H1 (cell line): Measurements from ENCODE around the gene GTF3C2. TPM values are rescaled to one million over a fixed set of nuclear protein-coding genes. Genes with fewer than 3 reads are reported as not detected.

Source experiments
- CTCF ChIA-PET: fragments of 300-600 bp; sonication (Branson Sonifier 250); formaldehyde crosslinking; loops from one replicate; lab custom pipeline; 2021; ENCODE audit not compliant: partially characterized antibody; lab: Charles Lee
- POLR2A ChIA-PET: fragments of 300-600 bp; sonication (Branson Sonifier 250); formaldehyde crosslinking; loops from one replicate; lab custom pipeline; 2021; ENCODE audit warnings: inconsistent platforms; ENCODE audit not compliant: partially characterized antibody; lab: Charles Lee
- DNase-seq, 2 experiments: peaks; one replicate each; pipeline versions ENCODE4 v3.0.0 to v3.0.0-alpha.2; 2010 to 2022; ENCODE audit warnings: low spot score in 2 of 2, low read depth in 1 of 2, mixed read lengths in 1 of 2
- FAIRE-seq: peaks from 2 replicates; lab custom pipeline; 2011; peaks lifted over from hg19 to GRCh38; lab: Jason Lieb, UNC
- H2AFZ ChIP-seq: 2 replicates; pipeline ENCODE4 v1.8.1; 2012; ENCODE audit warnings: low read length, inconsistent platforms
- H2AK5ac ChIP-seq: 2 replicates; pipeline ENCODE4 v1.6.1; 2013; ENCODE audit warnings: low read depth, low read length
- H2BK120ac ChIP-seq: replicated peaks from 2 replicates; pipeline ENCODE3; 2013; ENCODE audit warnings: low read depth, low read length, inconsistent platforms
- H2BK12ac ChIP-seq: 2 replicates; pipeline ENCODE4 v1.6.1; 2013; ENCODE audit warnings: low read depth, low read length
- H2BK15ac ChIP-seq: 2 replicates; pipeline ENCODE4 v1.6.1; 2013; ENCODE audit warnings: low read length
- H2BK20ac ChIP-seq: 2 replicates; pipeline ENCODE4 v1.6.1; 2013; ENCODE audit warnings: low read length
- H2BK5ac ChIP-seq: 2 replicates; pipeline ENCODE4 v1.6.1; 2013; ENCODE audit warnings: low read depth, low read length
- H3K14ac ChIP-seq: 2 replicates; pipeline ENCODE4 v1.6.1; 2013; ENCODE audit warnings: inconsistent platforms; ENCODE audit not compliant: insufficient read length
- H3K18ac ChIP-seq: 2 replicates; pipeline ENCODE4 v1.6.1; 2013; ENCODE audit warnings: low read length; ENCODE audit errors: extremely low read depth
- H3K23ac ChIP-seq: 2 replicates; pipeline ENCODE4 v1.6.1; 2013; ENCODE audit warnings: inconsistent platforms; ENCODE audit not compliant: insufficient read length
- H3K23me2 ChIP-seq: 2 replicates; pipeline ENCODE4 v1.6.1; 2013; ENCODE audit warnings: low read depth, low read length
- H3K27ac ChIP-seq: 2 replicates; pipeline ENCODE4 v1.6.1; 2011; ENCODE audit warnings: low read depth, low read length, inconsistent platforms
- H3K27me3 ChIP-seq, 4 experiments: replicated peaks in 1 of 4; 1 replicate in 1 of 4; 2 replicates in 3 of 4; pipeline versions ENCODE4 v1.6.1 to v1.8.1; 2011 to 2013; ENCODE audit warnings: low read length in 3 of 4, mild to moderate bottlenecking in 3 of 4, inconsistent platforms in 2 of 4, mixed read lengths in 2 of 4, moderate library complexity in 1 of 4; ENCODE audit not compliant: control insufficient read depth in 3 of 4, insufficient read depth in 3 of 4; ENCODE audit errors: extremely low read depth in 1 of 4
- H3K36me3 ChIP-seq, 4 experiments: 2 replicates each; pipeline versions ENCODE4 v1.6.1 to v1.8.1; 2011 to 2013; ENCODE audit warnings: mild to moderate bottlenecking in 4 of 4, low read length in 3 of 4, moderate library complexity in 2 of 4, control low read depth in 1 of 4, inconsistent platforms in 1 of 4; ENCODE audit not compliant: insufficient read depth in 4 of 4, control insufficient read depth in 2 of 4
- H3K4ac ChIP-seq: replicated peaks from 2 replicates; pipeline ENCODE3; 2013; ENCODE audit warnings: low read length, low read depth, mixed read lengths, inconsistent platforms; ENCODE audit not compliant: insufficient read length
- H3K4me1 ChIP-seq, 4 experiments: replicated peaks in 1 of 4; 1 replicate in 1 of 4; 2 replicates in 3 of 4; pipeline versions ENCODE4 v1.6.1 to v1.8.1; 2011 to 2013; ENCODE audit warnings: low read length in 3 of 4, inconsistent platforms in 2 of 4, mixed read lengths in 1 of 4; ENCODE audit not compliant: insufficient read depth in 4 of 4, control insufficient read depth in 3 of 4
- H3K4me2 ChIP-seq, 2 experiments: 2 replicates each; pipeline versions ENCODE4 v1.6.1 to v1.8.1; 2011 to 2013; ENCODE audit warnings: low read depth in 2 of 2, low read length in 2 of 2, control low read depth in 1 of 2, inconsistent platforms in 1 of 2, mild to moderate bottlenecking in 1 of 2; ENCODE audit not compliant: insufficient read depth in 1 of 2
- H3K4me3 ChIP-seq, 4 experiments: fragments of 200-600, 300-600 bp in 1 of 4; sonication (generic), shearing (Covaris generic), sonication (Bioruptor Twin) in 1 of 4; 2 replicates each; pipeline versions ENCODE4 v1.5.1 to v1.8.1; 2011 to 2016; ENCODE audit warnings: low read length in 4 of 4, low read depth in 3 of 4, control low read depth in 2 of 4, inconsistent platforms in 2 of 4, mild to moderate bottlenecking in 2 of 4, mixed read lengths in 1 of 4, moderate library complexity in 1 of 4; ENCODE audit not compliant: insufficient read depth in 2 of 4; ENCODE audit errors: extremely low read depth in 1 of 4
- H3K56ac ChIP-seq: replicated peaks from 2 replicates; pipeline ENCODE3; 2013; ENCODE audit warnings: low read depth, mild to moderate bottlenecking, mixed read lengths, low read length, inconsistent platforms; ENCODE audit not compliant: insufficient read length
- H3K79me1 ChIP-seq: 2 replicates; pipeline ENCODE4 v1.6.1; 2013; ENCODE audit warnings: low read depth, low read length, control low read depth
- H3K79me2 ChIP-seq, 2 experiments: 2 replicates each; pipeline versions ENCODE4 v1.6.1 to v1.8.1; 2012 to 2013; ENCODE audit warnings: low read length in 2 of 2, mild to moderate bottlenecking in 2 of 2, inconsistent platforms in 1 of 2; ENCODE audit not compliant: insufficient read depth in 2 of 2, control insufficient read depth in 1 of 2
- H3K9ac ChIP-seq, 4 experiments: replicated peaks in 1 of 4; 1 replicate in 1 of 4; 2 replicates in 3 of 4; pipeline versions ENCODE4 v1.6.1 to v1.8.1; 2011 to 2013; ENCODE audit warnings: low read depth in 3 of 4, low read length in 3 of 4, control low read depth in 2 of 4, mild to moderate bottlenecking in 2 of 4, moderate library complexity in 2 of 4, inconsistent platforms in 1 of 4; ENCODE audit errors: extremely low read depth in 1 of 4
- H3K9me3 ChIP-seq, 2 experiments: 2 replicates each; pipeline versions ENCODE4 v1.6.1 to v1.8.1; 2012 to 2013; ENCODE audit warnings: mild to moderate bottlenecking in 2 of 2, moderate library complexity in 2 of 2, control low read depth in 1 of 2, inconsistent platforms in 1 of 2, low read depth in 1 of 2, low read length in 1 of 2, mixed read lengths in 1 of 2; ENCODE audit not compliant: insufficient read depth in 2 of 2
- H4K20me1 ChIP-seq, 2 experiments: replicated peaks in 1 of 2; 2 replicates each; pipeline versions ENCODE3 to v1.8.1; 2011 to 2013; ENCODE audit warnings: inconsistent platforms in 2 of 2, low read length in 2 of 2, mild to moderate bottlenecking in 1 of 2; ENCODE audit not compliant: insufficient read depth in 2 of 2, control insufficient read depth in 1 of 2
- H4K5ac ChIP-seq: 2 replicates; pipeline ENCODE4 v1.6.1; 2013; ENCODE audit warnings: low read length, low read depth, mixed read lengths, inconsistent platforms; ENCODE audit not compliant: insufficient read length
- H4K8ac ChIP-seq: 2 replicates; pipeline ENCODE4 v1.8.0; 2013; ENCODE audit warnings: mild to moderate bottlenecking, moderate library complexity, low read length, inconsistent platforms; ENCODE audit not compliant: insufficient read depth; ENCODE audit errors: extremely low read depth
- H4K91ac ChIP-seq: replicated peaks from 2 replicates; pipeline ENCODE3; 2013; ENCODE audit warnings: low read length, mixed read lengths, inconsistent platforms; ENCODE audit not compliant: insufficient read length
- FOSL1 ChIP-seq: IDR thresholded peaks from 2 replicates; pipeline ENCODE4 v1.6.1; 2011; ENCODE audit warnings: mild to moderate bottlenecking, low read depth, low read length, moderate library complexity; ENCODE audit not compliant: insufficient read depth
- SP1 ChIP-seq: IDR thresholded peaks from 2 replicates; pipeline ENCODE4 v1.6.1; 2011; ENCODE audit warnings: low read depth, low read length
- WGBS, 2 experiments: shearing (Covaris generic) in 1 of 2; methylation state at CpG; one replicate each; pipeline versions ENCODE4 v1.1.6 to v1.1.7; 2013 to 2015; ENCODE audit warnings: low lambda C conversion rate in 2 of 2, mixed read lengths in 2 of 2, inconsistent platforms in 1 of 2, low coverage in 1 of 2, missing lambda C conversion rate in 1 of 2; ENCODE audit not compliant: insufficient replicate concordance in 2 of 2, insufficient coverage in 1 of 2, insufficient read length in 1 of 2; ENCODE audit errors: extremely low coverage in 1 of 2, missing lambda C conversion rate in 1 of 2; 5-methylcytosine and 5-hydroxymethylcytosine counted together
- polyA plus RNA-seq, 7 experiments: library from polyadenylated mRNA; depleted of rRNA in 3 of 7; stranded (reverse) in 5 of 7; unstranded in 2 of 7; fragments of >200 nt in 5 of 7; fragments of 200-250 nt in 2 of 7; gene quantifications; 1 replicate in 5 of 7; 2 replicates in 1 of 7; 4 replicates in 1 of 7; pipeline versions ENCODE4 v1.2.1 to v1.2.3, GENCODE V29; 2011 to 2013; ENCODE audit warnings: missing spikeins in 2 of 7, mixed read lengths in 2 of 7
- total RNA-seq: library from RNA; stranded (reverse); fragmentation: NEBNext Ultra II Directional; extraction: Animal tissue kit (Norgen Biotek cat#: 25700); gene quantifications from 2 replicates; pipeline ENCODE4 v1.2.1, GENCODE V29; 2021

GTF3C2 gene
- total and polyA plus RNA-seq, 2 of the 8 experiments (the other 6 are each of a cell fraction or from before 2014, with no cell fraction given), result 118 to 127 TPM

GRCh38 chr2:27381577-27382181, 25.1 kb upstream of the GTF3C2 start:
- Histone ChIP-seq H3K23ac (no peak overlapping the region), H3K4ac (no peak overlapping the region), H3K56ac (no peak overlapping the region), H2BK15ac (no peak overlapping the region), H3K79me1 (peaks cover 11% of the 10 kb centered on the region), H2BK120ac (no peak overlapping the region), H3K27me3 (no peaks in the 10 kb centered on the region), H3K4me3 (no peak overlapping the region), H3K79me2 (peaks cover 0 to 12% of the 10 kb centered on the region in 2 experiments; a peak in 2 of 4 replicates), H2BK5ac (peak overlapping the region; percentile 99), H3K4me1 (peaks cover 0 to 8% (median 2%) of the 10 kb centered on the region in 4 experiments; a peak in 5 of 7 replicates), H2BK12ac (peak overlapping the region; percentile 77), H3K4me2 (peak overlapping the region; percentile 88 to 96; a peak in 3 of 4 replicates), H2AK5ac (no peak overlapping the region; the same call in 1 of the 2 replicates), H3K9me3 (no peaks in the 10 kb centered on the region), H3K27ac (peak overlapping the region; percentile 93), H3K23me2 (peaks cover 7% of the 10 kb centered on the region), H4K5ac (no peak overlapping the region)
- 94% methylated on average over 10 of the region's 10 CpGs; no CpG with 5 or more reads in 1 of the 2 experiments for WGBS, 2 experiments
- POLR2A ChIA-PET, result interaction anchor here (0.5 to 9.5 kb wide), 9 partner anchors 10 to 61 kb away, joined by 3 to 114 read pairs (median 11); partner anchors contain the start of genes EIF2B4, GTF3C2, MPV17 and SNX17
- FAIRE-seq, result no peak
- TF ChIP-seq SP1, result peak; percentile 37; the same call in 1 of the 2 replicates
- no peak for TF ChIP-seq FOSL1
- TF ChIP-seq, all 59 proteins: peak for 1
- H3K36me3 ChIP-seq, result peaks cover 39 to 66% (median 56%) of the 10 kb centered on the region in 4 experiments
- H2AFZ ChIP-seq, result no peak overlapping the region
- H3K18ac ChIP-seq, result no peak overlapping the region
- peak overlapping the region; percentile 98; the same call in 1 of the 2 replicates for H4K8ac ChIP-seq
- no peak overlapping the region for H3K14ac ChIP-seq
- no peak overlapping the region for H4K91ac ChIP-seq
- H4K20me1 ChIP-seq, result peaks cover 6 to 8% of the 10 kb centered on the region in 2 experiments
- H3K9ac ChIP-seq, result peak overlapping the region in 2 of 4 experiments; percentile 84 to 85; a peak in 5 of 7 replicates
- no peak for DNase-seq
- CTCF ChIA-PET, result interaction anchor here (0.5 kb wide), 1 partner anchor 706 kb away, joined by 3 read pairs; no protein-coding TSS in a partner anchor
- no peak overlapping the region for H2BK20ac ChIP-seq
